SIG-M5 treated with dmso at 0.1 percent for 504 hours (cell line): Measurements from ENCODE around the gene ZNF618.

ENCODE experiments used
- DNase-seq: peaks from one replicate; lab custom pipeline; 2025; ENCODE audit not compliant: unreplicated experiment; lab: John Stamatoyannopoulos, UW

Gene ZNF618

GRCh38 chr9:113998525-113999255 lies 122.6 kb downstream of the ZNF618 start:
- no peak for DNase-seq

GRCh38 chr9:113999256-114000062 lies 123.3 kb downstream of the ZNF618 start:
- DNase-seq, result no peak

GRCh38 chr9:114000063-114000454 lies 124.0 kb downstream of the ZNF618 start:
- no peak for DNase-seq

- DNase-seq, result no peak
Measured at GRCh38 chr9:114000671-114001409, 124.7 kb downstream of the ZNF618 start.

- no peak for DNase-seq
Measured at GRCh38 chr9:114001410-114001685, 125.2 kb downstream of the ZNF618 start.

- no peak for DNase-seq
Measured at GRCh38 chr9:114001794-114002261, 125.7 kb downstream of the ZNF618 start.

GRCh38 chr9:114002271-114002985 lies 126.3 kb downstream of the ZNF618 start:
- DNase-seq, result no peak

- DNase-seq, result no peak
Measured at GRCh38 chr9:114002986-114003350, 126.9 kb downstream of the ZNF618 start.

GRCh38 chr9:114003351-114003750 lies 127.2 kb downstream of the ZNF618 start:
- DNase-seq, result peak; percentile 6

GRCh38 chr9:114003758-114004157 lies 127.6 kb downstream of the ZNF618 start:
- DNase-seq, result no peak

- peak; percentile 71 for DNase-seq
Measured at GRCh38 chr9:114004221-114004716, 128.2 kb downstream of the ZNF618 start.

GRCh38 chr9:114005371-114006154 lies 129.5 kb downstream of the ZNF618 start:
- no peak for DNase-seq

- no peak for DNase-seq
Measured at GRCh38 chr9:114006155-114006550, 130.0 kb downstream of the ZNF618 start.

GRCh38 chr9:114006931-114007691 lies 131.0 kb downstream of the ZNF618 start:
- no peak for DNase-seq

- DNase-seq, result no peak
Measured at GRCh38 chr9:114007991-114008666, 132.0 kb downstream of the ZNF618 start.

- DNase-seq, result no peak
Measured at GRCh38 chr9:114008667-114009410, 132.7 kb downstream of the ZNF618 start.

- DNase-seq, result no peak
Measured at GRCh38 chr9:114011313-114011712, 135.2 kb downstream of the ZNF618 start.

- no peak for DNase-seq
Measured at GRCh38 chr9:114012126-114012525, 136.0 kb downstream of the ZNF618 start.
